Measurements from ENCODE around the gene PDGFD.

Gene PDGFD

GRCh38 chr11:103958475-103959215 lies 205.3 kb downstream of the PDGFD start:
- no peak for DNase-seq (ENCODE audit: low spot score)

- no peak for DNase-seq (ENCODE audit: low spot score)
These were observed 210.0 kb downstream of the PDGFD start for GRCh38 chr11:103953797-103954486.

DNA sequence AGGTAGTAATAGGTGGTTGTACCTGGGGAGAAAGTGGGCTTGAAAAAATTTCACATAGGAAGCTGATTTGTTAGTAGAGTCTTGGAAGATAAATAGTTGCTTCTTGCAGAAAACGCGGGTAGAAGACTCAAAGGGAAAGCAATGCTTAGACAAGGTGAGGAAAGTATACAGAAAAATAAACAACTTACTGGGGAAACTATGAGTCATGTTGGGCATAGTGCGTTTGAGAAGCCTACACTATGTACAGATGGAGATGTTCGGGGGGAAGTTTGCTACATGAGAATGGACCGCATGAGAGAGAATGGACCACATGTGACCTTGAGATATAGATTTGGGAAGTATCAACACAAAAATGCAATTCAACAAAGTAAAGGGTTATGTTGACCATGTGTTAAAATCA lies 214.2 kb downstream of the PDGFD start:
- DNase-seq (ENCODE audit: low spot score) = no peak

DNA sequence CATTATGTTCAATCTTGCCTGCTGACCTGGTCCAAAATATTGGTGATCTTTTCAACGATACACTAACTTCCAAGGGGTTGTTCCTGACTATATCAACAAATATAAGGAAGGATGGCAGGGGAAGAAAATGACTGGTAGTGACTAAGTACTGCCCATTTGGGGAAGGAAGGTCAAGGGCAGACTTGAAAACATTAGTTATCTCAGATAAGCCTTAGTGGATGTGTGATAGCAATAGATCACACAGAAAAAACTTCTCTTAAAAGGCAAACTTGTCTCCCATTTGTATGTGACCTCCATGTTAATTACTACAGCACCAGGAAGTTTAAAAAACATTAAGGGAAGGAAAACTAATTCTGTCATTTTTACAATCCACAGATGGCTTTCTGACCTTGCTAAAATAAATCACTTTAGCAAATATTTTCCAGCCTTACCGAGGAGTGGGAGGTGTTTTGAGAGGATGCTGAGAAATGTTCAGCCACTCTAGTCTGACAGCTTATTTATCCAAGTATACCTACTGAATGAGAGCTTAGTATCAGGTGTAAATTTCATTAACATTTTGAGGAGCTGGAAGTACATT lies 215.7 kb downstream of the PDGFD start:
- DNase-seq (ENCODE audit: low spot score) = no peak

DNA sequence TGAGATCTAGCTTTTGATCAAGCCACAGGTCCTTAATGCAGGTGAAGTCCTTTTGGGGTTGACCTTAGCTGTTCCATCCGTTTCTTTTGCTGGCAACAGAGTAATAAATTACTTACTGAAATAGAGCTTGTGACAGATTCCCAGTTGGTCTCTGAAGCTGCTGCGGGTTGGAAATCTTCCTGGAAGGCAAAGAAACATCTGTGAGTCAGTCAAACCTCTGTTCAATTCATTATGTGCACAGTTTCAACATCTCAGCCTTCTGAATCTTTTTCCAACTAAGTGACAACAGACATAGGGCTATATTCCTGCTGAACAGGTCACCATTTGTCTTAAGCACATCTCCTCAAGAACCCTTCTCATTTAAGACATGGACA lies 216.4 kb downstream of the PDGFD start:
- DNase-seq (ENCODE audit: low spot score) = no peak

DNA sequence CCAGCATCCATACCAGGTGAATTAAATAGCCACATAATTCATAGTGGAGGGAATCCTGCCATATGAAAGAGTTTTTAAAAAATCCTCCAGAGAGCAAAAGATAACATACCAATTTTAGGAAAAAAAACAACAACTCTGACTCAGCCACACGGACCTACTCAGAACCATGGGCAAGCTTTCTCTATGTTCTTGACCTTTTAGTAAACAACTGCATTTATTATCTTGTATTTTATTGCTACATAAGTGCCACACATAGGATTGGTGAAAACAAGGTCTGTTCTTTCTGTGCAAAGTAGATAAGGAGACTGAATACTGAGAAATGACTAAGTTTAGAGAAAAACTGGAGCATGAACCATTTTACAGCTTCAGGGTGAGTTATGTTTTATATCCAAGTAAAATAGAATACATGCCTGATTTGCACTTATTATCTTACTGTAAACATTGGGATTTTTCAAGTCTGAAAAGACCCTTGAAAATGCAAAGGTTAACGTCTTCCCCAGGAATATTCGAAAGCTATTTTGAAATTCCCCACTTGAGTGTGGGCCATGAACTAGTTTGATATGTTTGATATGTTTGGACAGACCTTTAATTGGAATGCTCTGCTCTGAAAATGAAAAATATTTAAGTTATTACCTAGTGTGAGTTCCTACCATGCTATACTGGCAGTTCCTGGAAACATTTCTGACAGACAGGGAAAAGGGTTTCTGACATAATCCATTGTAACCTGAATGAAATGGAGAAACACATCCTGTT lies 217.0 kb downstream of the PDGFD start:
- no peak for DNase-seq (ENCODE audit: low spot score)

- no peak for DNase-seq (ENCODE audit: low spot score)
These were observed 219.6 kb downstream of the PDGFD start for GRCh38 chr11:103944251-103944940.

- no peak for DNase-seq (ENCODE audit: low spot score)
These were observed 221.3 kb downstream of the PDGFD start for GRCh38 chr11:103942646-103943045.

GRCh38 chr11:103940551-103940950 lies 223.4 kb downstream of the PDGFD start:
- DNase-seq (ENCODE audit: low spot score) = no peak

DNA sequence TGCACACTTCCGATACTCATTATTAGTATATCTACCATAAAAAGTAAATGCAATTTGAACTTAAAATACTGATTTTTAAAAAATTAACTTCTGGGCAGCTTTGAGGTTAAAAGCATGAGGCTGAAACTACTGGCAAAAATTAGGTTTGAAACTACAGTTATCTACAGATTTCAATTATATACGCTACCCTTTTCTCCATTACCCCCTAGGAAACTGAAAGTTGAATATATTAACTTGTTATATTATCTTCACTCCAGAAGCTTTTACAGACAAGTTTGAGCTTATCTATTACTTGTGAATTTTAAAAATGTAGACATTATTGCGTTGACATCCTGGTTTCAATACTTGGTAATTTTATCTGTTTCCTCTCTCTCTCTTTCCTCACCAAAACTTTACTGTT lies 224.3 kb downstream of the PDGFD start:
- no peak for DNase-seq (ENCODE audit: low spot score)

- DNase-seq (ENCODE audit: low spot score) = no peak
These were observed 227.9 kb downstream of the PDGFD start for GRCh38 chr11:103936059-103936458.

DNA sequence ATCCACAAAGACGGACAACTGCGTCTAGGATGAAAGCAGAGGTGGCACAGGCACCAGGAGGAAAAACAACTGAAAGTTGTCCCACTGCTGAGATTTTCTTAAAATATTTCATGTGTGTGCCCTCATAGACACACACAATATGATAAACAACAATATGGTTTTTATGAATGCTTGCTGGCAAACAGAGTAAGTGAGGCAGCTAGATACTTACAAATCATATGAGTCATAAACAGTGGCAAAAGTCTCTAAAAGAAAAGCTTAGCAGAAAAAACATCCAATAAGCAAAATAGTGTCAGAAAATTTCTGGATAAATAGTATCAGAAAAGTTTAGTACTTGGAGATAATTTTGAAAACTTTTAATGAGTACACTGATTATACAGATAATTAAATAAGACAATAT lies 228.7 kb downstream of the PDGFD start:
- DNase-seq (ENCODE audit: low spot score) = no peak

DNA sequence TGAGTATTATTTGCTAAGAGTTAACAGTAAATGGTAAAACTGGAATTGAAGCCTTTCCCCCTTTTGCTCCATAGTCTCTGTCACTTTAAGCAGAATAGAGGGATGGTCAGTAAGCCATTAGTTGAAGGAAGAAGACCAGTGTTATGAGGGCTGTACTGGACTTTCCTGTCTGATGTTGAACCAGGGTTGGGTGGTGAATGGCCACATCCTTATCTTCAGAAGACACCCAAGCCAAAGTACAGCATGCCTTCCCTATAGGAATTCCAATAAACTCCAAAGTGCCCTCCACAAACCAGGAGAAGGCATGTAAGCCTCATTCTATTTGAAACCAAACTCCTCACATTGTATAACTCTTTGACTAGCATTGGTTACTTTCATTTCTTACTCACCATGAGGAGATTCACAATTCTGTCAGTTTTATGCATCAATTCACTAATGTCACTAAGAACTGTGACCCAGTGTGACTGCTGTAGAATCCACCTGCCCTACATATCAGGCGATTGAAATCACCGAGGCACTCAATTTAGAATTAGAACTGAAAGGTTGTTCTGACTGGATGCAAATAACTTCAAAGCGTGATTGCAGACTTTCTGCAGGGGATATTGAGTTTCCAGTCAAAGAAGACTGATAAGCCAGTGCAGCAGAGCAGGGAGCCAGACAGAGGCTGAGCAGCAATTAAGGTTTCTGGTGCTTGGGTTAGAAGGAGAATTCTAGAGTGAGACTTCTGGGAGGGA lies 234.6 kb downstream of the PDGFD start:
- DNase-seq (ENCODE audit: low spot score) = no peak

DNA sequence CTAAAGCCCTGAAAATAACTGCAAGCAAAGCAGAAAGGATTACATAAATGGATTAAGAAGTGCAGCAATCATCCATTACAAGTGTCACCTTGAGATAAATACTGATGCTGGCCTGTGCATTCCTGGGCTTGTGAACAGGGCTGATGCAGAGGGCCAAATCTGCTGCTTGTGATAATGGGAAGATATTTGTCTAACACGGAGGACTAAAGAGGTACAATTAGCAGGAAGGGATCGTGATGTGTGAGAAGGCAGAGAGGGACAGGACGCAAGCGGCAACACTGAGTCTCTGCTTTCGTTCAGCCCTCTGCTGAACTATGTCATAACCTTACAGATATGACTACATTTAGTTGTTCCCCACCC lies 235.2 kb downstream of the PDGFD start:
- DNase-seq (ENCODE audit: low spot score) = no peak

GRCh38 chr11:103928040-103928801 lies 235.7 kb downstream of the PDGFD start:
- DNase-seq (ENCODE audit: low spot score) = no peak

DNA sequence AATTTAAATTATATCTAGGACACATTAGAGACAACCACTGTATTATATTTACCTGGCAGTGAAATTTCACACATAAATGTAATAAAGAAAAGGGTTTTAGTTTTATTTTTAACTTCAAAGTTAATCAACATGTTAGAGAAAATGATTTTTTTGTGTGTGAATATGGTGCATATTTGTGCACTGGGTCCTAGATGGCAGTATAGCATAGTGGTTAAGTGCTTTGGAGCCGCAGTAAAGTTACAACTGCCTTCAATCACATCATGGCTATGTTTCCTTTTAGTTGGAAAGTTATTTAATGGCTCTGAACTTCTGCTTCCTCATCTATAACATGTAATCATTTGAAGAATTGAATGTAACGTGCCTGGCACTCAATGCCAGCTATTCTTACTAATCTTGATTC lies 236.4 kb downstream of the PDGFD start:
- DNase-seq (ENCODE audit: low spot score) = no peak

DNA sequence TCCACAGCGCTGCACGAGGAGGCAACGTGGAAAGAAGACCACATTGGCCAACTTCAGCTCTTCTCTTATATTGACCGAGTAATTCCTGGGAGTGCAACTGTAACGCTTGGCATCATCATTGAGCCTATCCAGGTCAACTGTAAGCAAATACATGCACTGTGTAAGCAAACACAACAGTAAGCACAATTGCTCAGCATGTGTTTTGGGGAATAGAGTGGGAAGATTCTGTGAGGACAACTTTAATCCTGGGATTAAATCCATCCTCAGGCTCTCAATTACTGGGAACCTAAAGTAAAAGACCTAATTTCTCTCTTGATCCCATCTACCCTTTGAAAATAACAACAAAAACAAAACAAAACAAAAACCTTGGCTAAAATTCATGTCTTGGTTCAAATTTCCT lies 237.0 kb downstream of the PDGFD start:
- DNase-seq (ENCODE audit: low spot score) = no peak

GRCh38 chr11:103924166-103925013 lies 239.6 kb downstream of the PDGFD start:
- DNase-seq (ENCODE audit: low spot score) = no peak

DNA sequence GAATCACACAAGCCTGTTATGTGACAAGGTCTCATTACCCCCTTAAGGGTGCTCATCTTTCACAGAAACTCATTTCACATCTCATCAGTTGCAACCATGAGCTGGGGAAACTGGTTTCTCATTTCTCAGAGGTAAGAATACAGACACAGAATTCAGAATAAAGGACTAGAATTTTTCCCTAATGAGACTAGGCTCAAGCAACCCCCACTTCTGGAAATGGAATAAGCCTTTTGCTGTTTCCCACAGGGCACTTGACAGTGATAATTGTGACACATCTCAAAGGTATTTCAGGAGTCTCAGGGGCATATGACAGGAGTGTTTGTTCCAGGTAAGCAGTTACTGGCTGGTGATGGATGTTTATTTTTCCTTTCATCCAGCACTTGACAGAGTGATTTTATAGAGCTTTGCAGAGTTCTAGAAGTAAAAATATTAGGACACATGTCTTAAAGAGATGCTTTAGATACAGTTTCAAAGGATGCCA lies 240.5 kb downstream of the PDGFD start:
- DNase-seq (ENCODE audit: low spot score) = no peak

DNA sequence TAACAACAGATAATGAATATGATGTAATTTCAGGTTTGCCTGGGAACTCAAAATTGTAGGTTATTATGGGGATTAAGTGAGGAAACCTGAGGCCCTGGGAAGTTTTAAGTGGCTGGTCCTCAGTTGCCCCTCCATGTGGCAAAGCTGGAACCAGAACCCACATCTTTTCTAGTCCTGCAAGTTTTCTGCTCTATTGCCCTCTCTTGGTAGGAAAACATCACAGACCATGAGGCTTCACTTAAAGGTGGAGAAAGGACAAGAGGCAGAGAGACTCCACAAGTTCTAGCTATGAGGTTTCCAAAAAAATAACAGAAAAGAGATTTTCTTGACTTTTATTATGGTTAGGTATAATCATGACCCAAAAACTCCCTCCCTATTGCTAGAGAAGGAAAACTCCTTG lies 243.0 kb downstream of the PDGFD start:
- no peak for DNase-seq (ENCODE audit: low spot score)

Data from LoVo (cell line).